Activated T-cell treated with anti-CD3 and anti-CD28 coated beads, Interleukin-2, amount 50 U/mL, for 1 hour (primary cell): ENCODE results near the gene ATP11A.
A peak's percentile ranks its signal among the peaks of the same experiment; 100 is the strongest.

Experiments
- DNase-seq: peaks from one replicate; pipeline ENCODE4 v3.0.0-alpha.2; 2020

ATP11A gene

GRCh38 chr13:112744168-112745021 is 54.6 kb downstream of the ATP11A start:
- DNase-seq = no peak

GRCh38 chr13:112746044-112746443 is 56.2 kb downstream of the ATP11A start:
- DNase-seq = no peak

GRCh38 chr13:112747256-112747655 is 57.4 kb downstream of the ATP11A start:
- DNase-seq = no peak

- DNase-seq = no peak
Measured at GRCh38 chr13:112748947-112749735, 59.3 kb downstream of the ATP11A start.

- no peak for DNase-seq
Measured at GRCh38 chr13:112750570-112750969, 60.7 kb downstream of the ATP11A start.

- no peak for DNase-seq
Measured at GRCh38 chr13:112751617-112752016, 61.8 kb downstream of the ATP11A start.

GRCh38 chr13:112752211-112752610 is 62.4 kb downstream of the ATP11A start:
- no peak for DNase-seq

- DNase-seq = peak; percentile 34
Measured at GRCh38 chr13:112752711-112753541, 63.1 kb downstream of the ATP11A start.

GRCh38 chr13:112753833-112754232 is 64.0 kb downstream of the ATP11A start:
- no peak for DNase-seq

- DNase-seq = no peak
Measured at GRCh38 chr13:112754281-112755025, 64.6 kb downstream of the ATP11A start.

- DNase-seq = no peak
Measured at GRCh38 chr13:112755331-112755730, 65.5 kb downstream of the ATP11A start.

- no peak for DNase-seq
Measured at GRCh38 chr13:112756081-112756480, 66.2 kb downstream of the ATP11A start.

GRCh38 chr13:112756511-112756966 is 66.7 kb downstream of the ATP11A start:
- no peak for DNase-seq

GRCh38 chr13:112756967-112757758 is 67.3 kb downstream of the ATP11A start:
- DNase-seq = no peak

- no peak for DNase-seq
Measured at GRCh38 chr13:112757759-112758086, 67.9 kb downstream of the ATP11A start.

- no peak for DNase-seq
Measured at GRCh38 chr13:112759053-112759452, 69.2 kb downstream of the ATP11A start.

GRCh38 chr13:112759827-112760226 is 70.0 kb downstream of the ATP11A start:
- no peak for DNase-seq

- no peak for DNase-seq
Measured at GRCh38 chr13:112760435-112760834, 70.6 kb downstream of the ATP11A start.

- DNase-seq = no peak
Measured at GRCh38 chr13:112760931-112761330, 71.1 kb downstream of the ATP11A start.

GRCh38 chr13:112761701-112762689 is 72.2 kb downstream of the ATP11A start:
- no peak for DNase-seq
